Articular chondrocyte of knee joint (primary cell): Measurements from ENCODE around the gene SEMA4F. TPM values are rescaled to one million over a fixed set of nuclear protein-coding genes. Genes with fewer than 3 reads are reported as not detected.

Experiments
- total RNA-seq: library from RNA; depleted of rRNA; stranded (reverse); fragments of >200 nt; gene quantifications from 2 replicates; pipeline ENCODE4 v1.2.3, GENCODE V29; 2012

SEMA4F gene
- 5.9 and 6.1 TPM in 2 replicates for total RNA-seq

GRCh38 chr2:74653985-74654882, at the start of gene SEMA4F:
Gene SEMA4F (plus strand): TSS chr2:74654247. CDS start chr2:74654377, 130 bp downstream.

GRCh38 chr2:74648009-74648443, 6.0 kb upstream of the SEMA4F start, which contains the start of gene M1AP:
Gene M1AP (minus strand): TSS chr2:74648330. CDS start chr2:74640275, 8,055 bp downstream.

Other genes with a start within 250 kb of the SEMA4F start
- gene C2orf81, start 232.6 kb upstream of the SEMA4F start, total RNA-seq = 1.3 and 1.7 TPM in 2 replicates
- 18.3 and 19.7 TPM in 2 replicates for gene WDR54, start 232.5 kb upstream of the SEMA4F start, total RNA-seq
- 14.4 and 16.5 TPM in 2 replicates for gene RTKN, start 212.3 kb upstream of the SEMA4F start, total RNA-seq
- 12.2 and 12.3 TPM in 2 replicates for gene INO80B, start 199.2 kb upstream of the SEMA4F start, total RNA-seq
- 31.6 and 33.8 TPM in 2 replicates for gene WBP1, start 195.8 kb upstream of the SEMA4F start, total RNA-seq
- 28.9 and 30.8 TPM in 2 replicates for gene MOGS, start 188.9 kb upstream of the SEMA4F start, total RNA-seq
- 17.6 and 21.7 TPM in 2 replicates for gene MRPL53, start 181.6 kb upstream of the SEMA4F start, total RNA-seq
- gene CCDC142, start 171.2 kb upstream of the SEMA4F start, total RNA-seq = 15.0 and 20.8 TPM in 2 replicates
- gene TTC31, start 171.2 kb upstream of the SEMA4F start, total RNA-seq = 11.4 and 14.6 TPM in 2 replicates
- 2.2 and 3.3 TPM in 2 replicates for gene LBX2, start 154.6 kb upstream of the SEMA4F start, total RNA-seq
- gene PCGF1, start 146.6 kb upstream of the SEMA4F start, total RNA-seq = 15.8 and 18.2 TPM in 2 replicates
- gene TLX2, start 139.8 kb upstream of the SEMA4F start, total RNA-seq = 0.11 and 0.13 TPM in 2 replicates
- gene DQX1, start 128.0 kb upstream of the SEMA4F start, total RNA-seq = not detected in 2 replicates
- 60.6 and 64.5 TPM in 2 replicates for gene AUP1, start 124.5 kb upstream of the SEMA4F start, total RNA-seq
- 21.0 and 23.7 TPM in 2 replicates for gene HTRA2, start 124.3 kb upstream of the SEMA4F start, total RNA-seq
- gene LOXL3, start 100.3 kb upstream of the SEMA4F start, total RNA-seq = 162 and 188 TPM in 2 replicates
- 58.1 and 87.9 TPM in 2 replicates for gene DOK1, start 99.5 kb upstream of the SEMA4F start, total RNA-seq
- 0.26 and 0.43 TPM in 2 replicates for gene M1AP, start 5.9 kb upstream of the SEMA4F start, total RNA-seq
- gene HK2, start 179.9 kb downstream of the SEMA4F start, total RNA-seq = 31.9 and 37.1 TPM in 2 replicates